ENCODE results near the gene GRB7.
"Not testable (repeated sequence)": the region's sequence is repeated elsewhere in the genome, so short reads cannot be mapped to it uniquely, and the experiment has no call there.

GRB7 gene

GRCh38 chr17:39753514-39754160, 15.9 kb downstream of the GRB7 start:
- DNase-seq = peak in 3 of 5 experiments; percentile 47 to 71 (median 67)

GRCh38 chr17:39754161-39754957, 16.6 kb downstream of the GRB7 start:
- DNase-seq = peak; percentile 90 to 100 (median 96)

GRCh38 chr17:39754958-39755553, 17.3 kb downstream of the GRB7 start:
- DNase-seq = no peak

- peak in 3 of 5 experiments; percentile 25 to 74 (median 57) for DNase-seq
Observed at GRCh38 chr17:39755554-39756379, 18.0 kb downstream of the GRB7 start.

GRCh38 chr17:39756380-39757079, 18.8 kb downstream of the GRB7 start:
- DNase-seq = no peak

- no peak for DNase-seq
Observed at GRCh38 chr17:39757176-39757662, 19.5 kb downstream of the GRB7 start.

GRCh38 chr17:39757931-39758873, 20.5 kb downstream of the GRB7 start:
- peak in 2 of 5 experiments; percentile 71 to 85 for DNase-seq

GRCh38 chr17:39759204-39759603, 21.5 kb downstream of the GRB7 start:
- no peak for DNase-seq

GRCh38 chr17:39761861-39762496, 24.2 kb downstream of the GRB7 start:
- DNase-seq = no peak

GRCh38 chr17:39763051-39763820, 25.5 kb downstream of the GRB7 start:
- DNase-seq = no peak

GRCh38 chr17:39764171-39764570, 26.4 kb downstream of the GRB7 start:
- not testable (repeated sequence) for DNase-seq

GRCh38 chr17:39765175-39765574, 27.4 kb downstream of the GRB7 start:
- no peak for DNase-seq

- no peak for DNase-seq
Observed at GRCh38 chr17:39765766-39766165, 28.0 kb downstream of the GRB7 start.

GRCh38 chr17:39767147-39767546, 29.4 kb downstream of the GRB7 start:
- no peak for DNase-seq

GRCh38 chr17:39769974-39770587, 32.3 kb downstream of the GRB7 start:
- DNase-seq = peak in 4 of 5 experiments; percentile 24 to 98 (median 58)

GRCh38 chr17:39772415-39772814, 34.7 kb downstream of the GRB7 start:
- no peak for DNase-seq

GRCh38 chr17:39772987-39773934, 35.5 kb downstream of the GRB7 start:
- DNase-seq = peak in 2 of 5 experiments; percentile 58 to 61

- DNase-seq = no peak
Observed at GRCh38 chr17:39774047-39774446, 36.3 kb downstream of the GRB7 start.

Measured in T-helper 2 cell (primary cell).